PC-9 (cell line): ENCODE measurements around the gene DOC2A. TPM values are rescaled to one million over a fixed set of nuclear protein-coding genes. Genes with fewer than 3 reads are reported as not detected.
"Not testable (repeated sequence)": the region's sequence is repeated elsewhere in the genome, so short reads cannot be mapped to it uniquely, and the experiment has no call there.

Source experiments
- BruUV-seq: library from RNA; stranded (reverse); fragments of 400-500 nt; replicated peaks from 2 replicates; lab custom pipeline; 2021; lab: Mats Ljungman, UMichigan
- CTCF ChIA-PET: fragments of 300-600 bp; sonication (Branson Sonifier 250); formaldehyde crosslinking; loops from one replicate; lab custom pipeline; 2022; ENCODE audit warnings: antibody characterized with exemption; lab: Charles Lee
- POLR2A ChIA-PET: fragments of 300-600 bp; sonication (Branson Sonifier 250); formaldehyde crosslinking; loops from one replicate; lab custom pipeline; 2022; ENCODE audit warnings: antibody characterized with exemption; ENCODE audit not compliant: unreplicated experiment; lab: Charles Lee
- DNase-seq, 2 experiments: peaks; one replicate each; pipeline versions ENCODE4 v3.0.0 to v3.0.0-alpha.2; 2015 to 2022; ENCODE audit warnings: mixed read lengths in 1 of 2
- H2AFZ ChIP-seq: fragments of 200-600 bp; sonication (generic); 2 replicates; pipeline ENCODE4 v1.8.1; 2017; ENCODE audit warnings: antibody characterized with exemption
- H3F3A ChIP-seq: fragments of 200-600 bp; sonication (generic); 2 replicates; pipeline ENCODE4 v1.8.1; 2017; ENCODE audit warnings: antibody characterized with exemption, mild to moderate bottlenecking, low read depth; ENCODE audit not compliant: insufficient read depth
- H3K27ac ChIP-seq: fragments of 200-600 bp; sonication (generic); 2 replicates; pipeline ENCODE4 v1.6.1; 2016; ENCODE audit warnings: mixed run types
- H3K27me3 ChIP-seq: fragments of 200-600 bp; sonication (generic); 2 replicates; pipeline ENCODE4 v1.6.1; 2016; ENCODE audit warnings: low read depth, mixed run types; ENCODE audit not compliant: insufficient read depth
- H3K36me3 ChIP-seq: fragments of 200-600 bp; sonication (generic); 2 replicates; pipeline ENCODE4 v1.6.1; 2016; ENCODE audit warnings: low read depth, mixed run types
- H3K4me1 ChIP-seq: fragments of 200-600 bp; sonication (generic); replicated peaks from 2 replicates; pipeline ENCODE4 v1.6.1; 2016; ENCODE audit warnings: mixed run types; ENCODE audit not compliant: insufficient read depth
- H3K4me2 ChIP-seq: fragments of 200-600 bp; sonication (generic); 2 replicates; pipeline ENCODE4 v1.6.1; 2017; ENCODE audit warnings: mixed run types
- H3K4me3 ChIP-seq: fragments of 200-600 bp; sonication (generic); 2 replicates; pipeline ENCODE4 v1.6.1; 2016; ENCODE audit warnings: mixed run types
- H3K79me2 ChIP-seq: fragments of 200-600 bp; sonication (generic); 2 replicates; pipeline ENCODE4 v1.6.1; 2017; ENCODE audit warnings: low read depth, mixed run types
- H3K9me2 ChIP-seq: fragments of 200-600 bp; sonication (generic); 2 replicates; pipeline ENCODE4 v1.8.1; 2017; ENCODE audit warnings: mild to moderate bottlenecking; ENCODE audit not compliant: insufficient read depth
- H3K9me3 ChIP-seq: fragments of 200-600 bp; sonication (generic); 2 replicates; pipeline ENCODE4 v1.8.1; 2016; ENCODE audit warnings: low read depth; ENCODE audit not compliant: insufficient read depth
- H4K20me1 ChIP-seq: fragments of 200-600 bp; sonication (generic); 2 replicates; pipeline ENCODE4 v1.8.1; 2017; ENCODE audit not compliant: insufficient read depth
- CTCF ChIP-seq: fragments of 200-600 bp; sonication (generic); conservative IDR thresholded peaks from 2 replicates; pipeline ENCODE4 v1.6.1; 2017; ENCODE audit warnings: mixed run types, antibody characterized with exemption, mild to moderate bottlenecking, moderate library complexity
- EZH2 ChIP-seq: fragments of 200-600 bp; sonication (generic); IDR thresholded peaks from 2 replicates; pipeline ENCODE4 v1.8.0; 2017; ENCODE audit warnings: antibody characterized with exemption, low read depth
- intact Hi-C: fragments of 100-400 bp; cut with micrococcal nuclease; formaldehyde crosslinking; loops from one replicate; pipeline ENCODE4 v1.10.0; 2022; ENCODE audit not compliant: unreplicated experiment
- total RNA-seq: library from RNA; stranded (reverse); gene quantifications from 2 replicates; pipeline ENCODE4 v1.2.3, GENCODE V29; 2021

Gene DOC2A
- total RNA-seq, 1 experiment from 2014 or later: 11.0 TPM

- no peak overlapping the region for H3K27ac ChIP-seq
- BruUV-seq: no TSS peak
- H3K9me2 ChIP-seq: no peaks in the 10 kb centered on the region
- no peak overlapping the region for H3K4me2 ChIP-seq
- TF ChIP-seq EZH2 (no peak), CTCF (no peak)
- ChIA-PET POLR2A (no interaction called here), CTCF (no interaction called here)
- intact Hi-C loops: no loop called here
- no peak overlapping the region for H2AFZ ChIP-seq
- no peaks in the 10 kb centered on the region for H3K79me2 ChIP-seq
- H3K4me1 ChIP-seq: 0 out of 2 replicates have a peak, but pooled peaks cover 3% of the 10 kb centered on the region
- no peak for DNase-seq
- H3F3A ChIP-seq: peaks cover 13% of the 10 kb centered on the region
- H3K4me3 ChIP-seq: no peak overlapping the region
- H3K36me3 ChIP-seq: no peaks in the 10 kb centered on the region
- no peaks in the 10 kb centered on the region for H4K20me1 ChIP-seq
- H3K27me3 ChIP-seq: no peaks in the 10 kb centered on the region
- H3K9me3 ChIP-seq: no peaks in the 10 kb centered on the region
Observed at GRCh38 chr16:30046178-30046577, 35.4 kb upstream of the DOC2A start.

- Histone ChIP-seq H2AFZ (no peak overlapping the region), H3K79me2 (no peaks in the 10 kb centered on the region), H3K27ac (no peak overlapping the region), H3F3A (no peaks in the 10 kb centered on the region), H3K9me2 (no peaks in the 10 kb centered on the region), H4K20me1 (no peaks in the 10 kb centered on the region), H3K27me3 (no peaks in the 10 kb centered on the region), H3K4me2 (no peak overlapping the region), H3K4me1 (0 out of 2 replicates have a peak, but pooled peaks cover 3% of the 10 kb centered on the region), H3K36me3 (no peaks in the 10 kb centered on the region), H3K4me3 (no peak overlapping the region), H3K9me3 (no peaks in the 10 kb centered on the region)
- TF ChIP-seq CTCF: peak; percentile 74
- TF ChIP-seq EZH2: no peak
- no TSS peak for BruUV-seq
- ChIA-PET POLR2A (no interaction called here), CTCF (interaction anchor here (0.6 kb wide), 1 partner anchor 137 kb away, joined by 4 read pairs; no protein-coding TSS in a partner anchor)
- DNase-seq: no peak
- intact Hi-C loops: no loop called here
Observed at GRCh38 chr16:30041841-30042240, 31.0 kb upstream of the DOC2A start.

GRCh38 chr16:30040690-30041089 lies 29.9 kb upstream of the DOC2A start:
- H3K9me3 ChIP-seq, H3K27me3 ChIP-seq, H4K20me1 ChIP-seq, H3K4me2 ChIP-seq, H3K9me2 ChIP-seq, H3K27ac ChIP-seq, H2AFZ ChIP-seq, H3F3A ChIP-seq, intact Hi-C loops, H3K79me2 ChIP-seq, H3K4me1 ChIP-seq, H3K4me3 ChIP-seq, H3K36me3 ChIP-seq, BruUV-seq, DNase-seq: not testable (repeated sequence)
- POLR2A ChIA-PET: interaction anchor here (0.6 to 0.7 kb wide), 2 partner anchors 46 to 1116 kb away, joined by 3 to 6 read pairs; partner anchors contain the start of gene RABEP2
- CTCF ChIA-PET: interaction anchor here (0.7 kb wide), 2 partner anchors 15 to 362 kb away, joined by 3 read pairs; no protein-coding TSS in a partner anchor
